Suppressor macrophage treated with lipopolysaccharide for 4 hours (primary cell): ENCODE results near the gene F2RL3.

Experiments used
- DNase-seq: peaks from one replicate; pipeline ENCODE4 v3.0.0-alpha.2; 2020

F2RL3 gene

GRCh38 chr19:16875584-16876555 lies 12.9 kb upstream of the F2RL3 start:
- no peak for DNase-seq

GRCh38 chr19:16876904-16877361 lies 11.9 kb upstream of the F2RL3 start:
- no peak for DNase-seq

- DNase-seq, result no peak
Observed at GRCh38 chr19:16877581-16877980, 11.2 kb upstream of the F2RL3 start.

GRCh38 chr19:16878181-16878965 lies 10.4 kb upstream of the F2RL3 start:
- DNase-seq, result no peak

- no peak for DNase-seq
Observed at GRCh38 chr19:16880884-16881554, 7.8 kb upstream of the F2RL3 start.

- DNase-seq, result no peak
Observed at GRCh38 chr19:16882146-16882545, 6.7 kb upstream of the F2RL3 start.

GRCh38 chr19:16883522-16883921 lies 5.3 kb upstream of the F2RL3 start:
- no peak for DNase-seq

GRCh38 chr19:16885166-16885565 lies 3.6 kb upstream of the F2RL3 start:
- no peak for DNase-seq

GRCh38 chr19:16886305-16886880 lies 2.4 kb upstream of the F2RL3 start:
- DNase-seq, result no peak

- DNase-seq, result no peak
Observed at GRCh38 chr19:16887353-16888265, 1.2 kb upstream of the F2RL3 start.

- no peak for DNase-seq
Observed at GRCh38 chr19:16889366-16889882, 625 bp downstream of the F2RL3 start.

- DNase-seq, result no peak
Observed at GRCh38 chr19:16889883-16890460, 1.2 kb downstream of the F2RL3 start.

GRCh38 chr19:16890461-16891184 lies 1.8 kb downstream of the F2RL3 start:
- DNase-seq, result no peak

- no peak for DNase-seq
Observed at GRCh38 chr19:16891696-16892382, 3.0 kb downstream of the F2RL3 start.

GRCh38 chr19:16892436-16892835 lies 3.6 kb downstream of the F2RL3 start:
- DNase-seq, result no peak

- no peak for DNase-seq
Observed at GRCh38 chr19:16892868-16893685, 4.3 kb downstream of the F2RL3 start.

- DNase-seq, result no peak
Observed at GRCh38 chr19:16893686-16893989, 4.8 kb downstream of the F2RL3 start.

GRCh38 chr19:16894080-16894479 lies 5.3 kb downstream of the F2RL3 start:
- DNase-seq, result no peak
